GM20431 (cell line): ENCODE data around the gene ROR1.

Experiments
- in situ Hi-C: fragments of 300-500 bp; cut with MseI, MboI; formaldehyde crosslinking; loops from one replicate; pipeline ENCODE4 v1.15.0; 2020; ENCODE audit warnings: low sequenced_read_pairs; ENCODE audit not compliant: unreplicated experiment

The ROR1 gene

GRCh38 chr1:64107118-64107519 lies 333.3 kb downstream of the ROR1 start:
- in situ Hi-C loops: no loop called here

GRCh38 chr1:64107632-64108031 lies 333.8 kb downstream of the ROR1 start:
- in situ Hi-C loops: no loop called here

- in situ Hi-C loops: no loop called here
These were observed 337.3 kb downstream of the ROR1 start for GRCh38 chr1:64110924-64111777.

GRCh38 chr1:64111787-64112186 lies 338.0 kb downstream of the ROR1 start:
- in situ Hi-C loops: no loop called here

GRCh38 chr1:64112281-64112680 lies 338.5 kb downstream of the ROR1 start:
- in situ Hi-C loops: no loop called here

GRCh38 chr1:64114012-64114525 lies 340.3 kb downstream of the ROR1 start:
- in situ Hi-C loops: no loop called here

GRCh38 chr1:64116537-64116936 lies 342.7 kb downstream of the ROR1 start:
- in situ Hi-C loops: no loop called here

- in situ Hi-C loops: no loop called here
These were observed 343.7 kb downstream of the ROR1 start for GRCh38 chr1:64117492-64117891.

- in situ Hi-C loops: no loop called here
These were observed 348.1 kb downstream of the ROR1 start for GRCh38 chr1:64121766-64122385.

- in situ Hi-C loops: no loop called here
These were observed 348.8 kb downstream of the ROR1 start for GRCh38 chr1:64122588-64122987.

- in situ Hi-C loops: loop anchor here (25.0 kb wide), 1 partner anchor 513 kb away; no protein-coding TSS in a partner anchor
These were observed 351.1 kb downstream of the ROR1 start for GRCh38 chr1:64124704-64125440.

- in situ Hi-C loops: loop anchor here (25.0 kb wide), 1 partner anchor 514 kb away; no protein-coding TSS in a partner anchor
These were observed 352.8 kb downstream of the ROR1 start for GRCh38 chr1:64126581-64126980.

GRCh38 chr1:64127297-64127696 lies 353.5 kb downstream of the ROR1 start:
- in situ Hi-C loops: loop anchor here (25.0 kb wide), 1 partner anchor 515 kb away; no protein-coding TSS in a partner anchor

GRCh38 chr1:64129701-64130100 lies 355.9 kb downstream of the ROR1 start:
- in situ Hi-C loops: loop anchor here (25.0 kb wide), 1 partner anchor 517 kb away; no protein-coding TSS in a partner anchor

GRCh38 chr1:64131155-64131554 lies 357.3 kb downstream of the ROR1 start:
- in situ Hi-C loops: loop anchor here (25.0 kb wide), 1 partner anchor 519 kb away; no protein-coding TSS in a partner anchor

GRCh38 chr1:64133036-64133435 lies 359.2 kb downstream of the ROR1 start:
- in situ Hi-C loops: loop anchor here (25.0 kb wide), 1 partner anchor 521 kb away; no protein-coding TSS in a partner anchor

GRCh38 chr1:64135462-64136223 lies 361.8 kb downstream of the ROR1 start:
- in situ Hi-C loops: loop anchor here (25.0 kb wide), 1 partner anchor 523 kb away; no protein-coding TSS in a partner anchor

GRCh38 chr1:64136296-64136695 lies 362.5 kb downstream of the ROR1 start:
- in situ Hi-C loops: loop anchor here (25.0 kb wide), 1 partner anchor 524 kb away; no protein-coding TSS in a partner anchor

GRCh38 chr1:64136752-64137411 lies 363.1 kb downstream of the ROR1 start:
- in situ Hi-C loops: loop anchor here (25.0 kb wide), 1 partner anchor 525 kb away; no protein-coding TSS in a partner anchor
